WTC11 (cell line): ENCODE measurements around the gene IVNS1ABP. TPM values are rescaled to one million over a fixed set of nuclear protein-coding genes. Genes with fewer than 3 reads are reported as not detected.

Experiments
- ATAC-seq: fragments of 200-7000 bp; cut with Tn5 transposase; 2 replicates; pipeline ENCODE4 v1.10.0; 2021; ENCODE audit warnings: mild to moderate bottlenecking, moderate library complexity
- CTCF ChIA-PET: fragments of 300-600 bp; sonication (Branson Sonifier 250); formaldehyde crosslinking; loops from one replicate; lab custom pipeline; 2021; ENCODE audit warnings: antibody characterized with exemption; lab: Charles Lee
- POLR2A ChIA-PET: fragments of 350-600 bp; sonication (Branson Sonifier 250); formaldehyde crosslinking; loops from one replicate; lab custom pipeline; 2021; ENCODE audit warnings: antibody characterized with exemption; lab: Charles Lee
- DNase-seq: peaks from one replicate; pipeline ENCODE4 v3.0.0; 2021; ENCODE audit warnings: low spot score
- H3K27ac Mint-ChIP-seq: 2 replicates; pipeline ENCODE4 v1.8.0; 2021; ENCODE audit warnings: mixed read lengths
- H3K27me3 Mint-ChIP-seq: 2 replicates; pipeline ENCODE4 v1.8.0; 2021; ENCODE audit warnings: low read depth, mild to moderate bottlenecking, moderate library complexity, mixed read lengths
- H3K36me3 Mint-ChIP-seq: 2 replicates; pipeline ENCODE4 v1.8.0; 2021; ENCODE audit warnings: mixed read lengths
- H3K4me1 Mint-ChIP-seq: 2 replicates; pipeline ENCODE4 v1.8.0; 2022; ENCODE audit warnings: mixed read lengths
- H3K4me3 Mint-ChIP-seq: 2 replicates; pipeline ENCODE4 v1.8.0; 2021; ENCODE audit warnings: mild to moderate bottlenecking, moderate library complexity, mixed read lengths
- H3K9me3 Mint-ChIP-seq: 2 replicates; pipeline ENCODE4 v1.8.0; 2021; ENCODE audit warnings: mixed read lengths
- ATF1 ChIP-seq: sonication (generic); formaldehyde crosslinking; IDR thresholded peaks from 2 replicates; pipeline ENCODE4 v1.8.1; 2023; ENCODE audit warnings: mild to moderate bottlenecking, moderate library complexity, missing genetic modification reagents
- CBFB ChIP-seq: sonication (generic); formaldehyde crosslinking; IDR thresholded peaks from 2 replicates; pipeline ENCODE4 v1.8.1; 2022; ENCODE audit warnings: mild to moderate bottlenecking, low read depth, missing genetic modification reagents
- CREB1 ChIP-seq: sonication (generic); formaldehyde crosslinking; IDR thresholded peaks from 2 replicates; pipeline ENCODE4 v1.8.0; 2023; ENCODE audit warnings: mild to moderate bottlenecking, missing genetic modification reagents
- FOXJ3 ChIP-seq: sonication (generic); formaldehyde crosslinking; IDR thresholded peaks from 2 replicates; pipeline ENCODE4 v1.9.0; 2021; ENCODE audit warnings: missing genetic modification reagents, mild to moderate bottlenecking, borderline replicate concordance
- FOXK1 ChIP-seq: sonication (generic); formaldehyde crosslinking; IDR thresholded peaks from 2 replicates; pipeline ENCODE4 v1.8.0; 2022; ENCODE audit warnings: mild to moderate bottlenecking, moderate library complexity, missing genetic modification reagents
- GTF2I ChIP-seq: fragments of 250-450 bp; sonication (Bioruptor Pico); conservative IDR thresholded peaks from 2 replicates; pipeline ENCODE4 v1.4.0; 2021; ENCODE audit warnings: mild to moderate bottlenecking
- MXD4 ChIP-seq: fragments of 250-450 bp; sonication (Bioruptor Pico); IDR thresholded peaks from 2 replicates; pipeline ENCODE4 v1.8.0; 2021; ENCODE audit warnings: mild to moderate bottlenecking, moderate library complexity, borderline replicate concordance
- NFE2L1 ChIP-seq: sonication (generic); formaldehyde crosslinking; IDR thresholded peaks from 2 replicates; pipeline ENCODE4 v1.8.1; 2023; ENCODE audit warnings: missing genetic modification reagents
- NR1H2 ChIP-seq: sonication (generic); formaldehyde crosslinking; IDR thresholded peaks from 2 replicates; pipeline ENCODE4 v1.9.0; 2021; ENCODE audit warnings: mild to moderate bottlenecking, moderate library complexity, missing genetic modification reagents
- NR3C1 ChIP-seq: sonication (generic); formaldehyde crosslinking; conservative IDR thresholded peaks from 2 replicates; pipeline ENCODE4 v1.8.1; 2023; ENCODE audit warnings: low read depth, mild to moderate bottlenecking, missing genetic modification reagents
- PRRX2 ChIP-seq: fragments of 250-450 bp; sonication (Bioruptor Pico); IDR thresholded peaks from 2 replicates; pipeline ENCODE4 v1.8.0; 2021; ENCODE audit warnings: mild to moderate bottlenecking
- RELA ChIP-seq: sonication (generic); formaldehyde crosslinking; IDR thresholded peaks from 2 replicates; pipeline ENCODE4 v1.8.1; 2022; ENCODE audit warnings: missing genetic modification reagents, mild to moderate bottlenecking, borderline replicate concordance
- SMAD3 ChIP-seq: sonication (generic); formaldehyde crosslinking; IDR thresholded peaks from 2 replicates; pipeline ENCODE4 v1.8.0; 2022; ENCODE audit warnings: missing genetic modification reagents, mild to moderate bottlenecking, borderline replicate concordance
- TEAD1 ChIP-seq: sonication (generic); formaldehyde crosslinking; IDR thresholded peaks from 2 replicates; pipeline ENCODE4 v1.8.0; 2022; ENCODE audit warnings: mild to moderate bottlenecking, missing genetic modification reagents
- ZNF232 ChIP-seq: sonication (generic); formaldehyde crosslinking; IDR thresholded peaks from 2 replicates; pipeline ENCODE4 v1.8.0; 2022; ENCODE audit warnings: mild to moderate bottlenecking, missing genetic modification reagents
- ZNF263 ChIP-seq: sonication (generic); formaldehyde crosslinking; IDR thresholded peaks from 2 replicates; pipeline ENCODE4 v1.8.1; 2022; ENCODE audit warnings: low read depth, mild to moderate bottlenecking, moderate library complexity, missing genetic modification reagents
- ZNF396 ChIP-seq: fragments of 250-450 bp; sonication (Bioruptor Pico); IDR thresholded peaks from 2 replicates; pipeline ENCODE4 v1.8.0; 2021; ENCODE audit warnings: mild to moderate bottlenecking, moderate library complexity, borderline replicate concordance
- total RNA-seq: library from RNA; stranded (reverse); gene quantifications from 3 replicates; pipeline ENCODE4 v1.2.3, GENCODE V29; 2021
- TF ChIP-seq, protein P1 (sequence below): sonication (generic); formaldehyde crosslinking; IDR thresholded peaks from 2 replicates; pipeline ENCODE4 v1.8.1; 2022; ENCODE audit warnings: low read depth, missing genetic modification reagents, borderline replicate concordance
- TF ChIP-seq, protein P2 (sequence below): sonication (generic); formaldehyde crosslinking; IDR thresholded peaks from 2 replicates; pipeline ENCODE4 v1.8.1; 2023; ENCODE audit warnings: mild to moderate bottlenecking, missing genetic modification reagents
- TF ChIP-seq, protein P3 (sequence below): fragments of 250-450 bp; sonication (Bioruptor Pico); IDR thresholded peaks from 2 replicates; pipeline ENCODE4 v1.9.0; 2021; ENCODE audit warnings: mild to moderate bottlenecking
- TF ChIP-seq, protein P4 (sequence below): sonication (generic); formaldehyde crosslinking; IDR thresholded peaks from 2 replicates; pipeline ENCODE4 v1.8.1; 2023; ENCODE audit warnings: mild to moderate bottlenecking, missing genetic modification reagents, moderate library complexity
- TF ChIP-seq, protein P5 (sequence below): sonication (generic); formaldehyde crosslinking; IDR thresholded peaks from 2 replicates; pipeline ENCODE4 v1.8.1; 2023; ENCODE audit warnings: mild to moderate bottlenecking, moderate library complexity, missing genetic modification reagents
- TF ChIP-seq, protein P6 (sequence below): fragments of 200-600 bp; IDR thresholded peaks from 2 replicates; pipeline ENCODE4 v1.8.0; 2022; ENCODE audit warnings: antibody characterized with exemption
- TF ChIP-seq, protein P7 (sequence below): sonication (generic); formaldehyde crosslinking; IDR thresholded peaks from 2 replicates; pipeline ENCODE4 v1.8.0; 2023; ENCODE audit warnings: mild to moderate bottlenecking, missing genetic modification reagents

Gene IVNS1ABP
- total RNA-seq, 1 experiment from 2014 or later = 159 TPM

DNA sequence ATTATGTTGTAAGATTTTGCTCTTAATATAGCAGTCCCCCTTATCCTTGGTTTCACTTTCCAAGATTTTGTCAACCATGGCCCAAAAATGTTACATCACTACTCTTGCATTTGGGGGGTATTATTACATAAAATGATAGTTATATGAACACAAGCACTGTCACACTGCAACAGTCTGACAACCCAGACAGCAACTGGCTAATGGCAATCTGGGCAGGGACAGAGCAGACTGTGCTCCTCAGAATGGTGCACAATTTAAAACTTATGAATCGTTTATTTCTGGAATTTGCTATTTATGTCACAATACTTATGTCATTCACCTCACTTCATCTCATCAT is 2.1 kb upstream of the IVNS1ABP start (continued):
- TF ChIP-seq, protein P1, sequence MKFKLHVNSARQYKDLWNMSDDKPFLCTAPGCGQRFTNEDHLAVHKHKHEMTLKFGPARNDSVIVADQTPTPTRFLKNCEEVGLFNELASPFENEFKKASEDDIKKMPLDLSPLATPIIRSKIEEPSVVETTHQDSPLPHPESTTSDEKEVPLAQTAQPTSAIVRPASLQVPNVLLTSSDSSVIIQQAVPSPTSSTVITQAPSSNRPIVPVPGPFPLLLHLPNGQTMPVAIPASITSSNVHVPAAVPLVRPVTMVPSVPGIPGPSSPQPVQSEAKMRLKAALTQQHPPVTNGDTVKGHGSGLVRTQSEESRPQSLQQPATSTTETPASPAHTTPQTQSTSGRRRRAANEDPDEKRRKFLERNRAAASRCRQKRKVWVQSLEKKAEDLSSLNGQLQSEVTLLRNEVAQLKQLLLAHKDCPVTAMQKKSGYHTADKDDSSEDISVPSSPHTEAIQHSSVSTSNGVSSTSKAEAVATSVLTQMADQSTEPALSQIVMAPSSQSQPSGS (CRISPR knock-in tag) = no peak
- no peak for TF ChIP-seq NR3C1 (CRISPR knock-in tag)
- no peak for TF ChIP-seq FOXK1 (CRISPR knock-in tag)
- TF ChIP-seq, protein P2, sequence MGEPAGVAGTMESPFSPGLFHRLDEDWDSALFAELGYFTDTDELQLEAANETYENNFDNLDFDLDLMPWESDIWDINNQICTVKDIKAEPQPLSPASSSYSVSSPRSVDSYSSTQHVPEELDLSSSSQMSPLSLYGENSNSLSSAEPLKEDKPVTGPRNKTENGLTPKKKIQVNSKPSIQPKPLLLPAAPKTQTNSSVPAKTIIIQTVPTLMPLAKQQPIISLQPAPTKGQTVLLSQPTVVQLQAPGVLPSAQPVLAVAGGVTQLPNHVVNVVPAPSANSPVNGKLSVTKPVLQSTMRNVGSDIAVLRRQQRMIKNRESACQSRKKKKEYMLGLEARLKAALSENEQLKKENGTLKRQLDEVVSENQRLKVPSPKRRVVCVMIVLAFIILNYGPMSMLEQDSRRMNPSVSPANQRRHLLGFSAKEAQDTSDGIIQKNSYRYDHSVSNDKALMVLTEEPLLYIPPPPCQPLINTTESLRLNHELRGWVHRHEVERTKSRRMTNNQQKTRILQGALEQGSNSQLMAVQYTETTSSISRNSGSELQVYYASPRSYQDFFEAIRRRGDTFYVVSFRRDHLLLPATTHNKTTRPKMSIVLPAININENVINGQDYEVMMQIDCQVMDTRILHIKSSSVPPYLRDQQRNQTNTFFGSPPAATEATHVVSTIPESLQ (CRISPR knock-in tag) = no peak
- no peak for TF ChIP-seq CBFB (CRISPR knock-in tag)
- TF ChIP-seq FOXJ3 = no peak
- TF ChIP-seq, protein P3, sequence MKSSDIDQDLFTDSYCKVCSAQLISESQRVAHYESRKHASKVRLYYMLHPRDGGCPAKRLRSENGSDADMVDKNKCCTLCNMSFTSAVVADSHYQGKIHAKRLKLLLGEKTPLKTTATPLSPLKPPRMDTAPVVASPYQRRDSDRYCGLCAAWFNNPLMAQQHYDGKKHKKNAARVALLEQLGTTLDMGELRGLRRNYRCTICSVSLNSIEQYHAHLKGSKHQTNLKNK (CRISPR knock-in tag) = no peak
- TF ChIP-seq CREB1 (CRISPR knock-in tag) = no peak

DNA sequence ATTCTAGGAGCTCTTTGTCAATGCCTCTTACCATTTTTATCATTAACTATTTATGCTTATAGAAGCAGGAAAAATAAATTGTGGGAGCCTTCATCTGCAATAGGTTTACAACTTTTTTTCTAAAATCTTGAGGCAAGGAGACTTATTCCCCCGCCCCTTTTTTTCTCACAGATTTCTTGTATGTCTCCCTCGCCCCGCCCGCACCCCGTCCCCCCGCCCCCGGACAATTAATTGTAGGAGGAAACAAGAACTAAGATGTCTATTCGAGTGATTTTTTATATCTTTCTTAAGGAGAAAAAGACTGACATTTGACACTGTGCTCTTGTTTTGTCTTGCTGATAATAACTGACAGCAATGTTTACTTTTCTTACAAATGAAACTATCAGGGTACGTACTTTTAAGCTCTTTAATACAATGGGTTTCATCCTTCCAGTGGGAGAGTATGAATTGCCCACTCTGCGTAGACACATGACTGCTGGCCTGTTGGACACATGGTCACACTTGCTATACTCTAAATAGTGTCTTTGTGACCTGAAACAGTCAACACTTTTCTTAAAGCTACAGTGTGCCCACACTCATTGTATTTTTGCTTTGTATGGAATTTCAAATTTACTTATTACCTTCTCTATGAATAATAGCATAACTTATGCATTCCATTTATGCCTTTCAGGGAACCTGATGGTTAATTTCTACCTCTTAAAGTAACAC is 1.5 kb upstream of the IVNS1ABP start:
- peaks cover 20% of the 10 kb centered on the region for H3K9me3 Mint-ChIP-seq
- ChIA-PET CTCF (interaction anchor here (0.6 to 2.9 kb wide), 4 partner anchors 32 to 277 kb away, joined by 3 to 31 read pairs (median 14); no protein-coding TSS in a partner anchor), POLR2A (no interaction called here)
- ATAC-seq (no peak), DNase-seq (no peak)
- H3K27me3 Mint-ChIP-seq = no peaks in the 10 kb centered on the region
- H3K36me3 Mint-ChIP-seq = peaks cover 33% of the 10 kb centered on the region
- peak overlapping the region; percentile 93 for H3K4me3 Mint-ChIP-seq
- H3K27ac Mint-ChIP-seq = peak overlapping the region; percentile 94; the same call in 1 of the 2 replicates
- peaks cover 38% of the 10 kb centered on the region for H3K4me1 Mint-ChIP-seq
- TF ChIP-seq ZNF396 = no peak
- TF ChIP-seq NR1H2 (CRISPR knock-in tag) = no peak
- TF ChIP-seq, protein P4, sequence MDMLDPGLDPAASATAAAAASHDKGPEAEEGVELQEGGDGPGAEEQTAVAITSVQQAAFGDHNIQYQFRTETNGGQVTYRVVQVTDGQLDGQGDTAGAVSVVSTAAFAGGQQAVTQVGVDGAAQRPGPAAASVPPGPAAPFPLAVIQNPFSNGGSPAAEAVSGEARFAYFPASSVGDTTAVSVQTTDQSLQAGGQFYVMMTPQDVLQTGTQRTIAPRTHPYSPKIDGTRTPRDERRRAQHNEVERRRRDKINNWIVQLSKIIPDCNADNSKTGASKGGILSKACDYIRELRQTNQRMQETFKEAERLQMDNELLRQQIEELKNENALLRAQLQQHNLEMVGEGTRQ (CRISPR knock-in tag) = no peak
- TF ChIP-seq GTF2I (CRISPR knock-in tag) = no peak
- TF ChIP-seq, protein P5, sequence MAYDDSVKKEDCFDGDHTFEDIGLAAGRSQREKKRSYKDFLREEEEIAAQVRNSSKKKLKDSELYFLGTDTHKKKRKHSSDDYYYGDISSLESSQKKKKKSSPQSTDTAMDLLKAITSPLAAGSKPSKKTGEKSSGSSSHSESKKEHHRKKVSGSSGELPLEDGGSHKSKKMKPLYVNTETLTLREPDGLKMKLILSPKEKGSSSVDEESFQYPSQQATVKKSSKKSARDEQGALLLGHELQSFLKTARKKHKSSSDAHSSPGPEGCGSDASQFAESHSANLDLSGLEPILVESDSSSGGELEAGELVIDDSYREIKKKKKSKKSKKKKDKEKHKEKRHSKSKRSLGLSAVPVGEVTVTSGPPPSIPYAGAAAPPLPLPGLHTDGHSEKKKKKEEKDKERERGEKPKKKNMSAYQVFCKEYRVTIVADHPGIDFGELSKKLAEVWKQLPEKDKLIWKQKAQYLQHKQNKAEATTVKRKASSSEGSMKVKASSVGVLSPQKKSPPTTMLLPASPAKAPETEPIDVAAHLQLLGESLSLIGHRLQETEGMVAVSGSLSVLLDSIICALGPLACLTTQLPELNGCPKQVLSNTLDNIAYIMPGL (CRISPR knock-in tag) = no peak
- no peak for TF ChIP-seq TEAD1 (CRISPR knock-in tag)
- TF ChIP-seq, protein P6, sequence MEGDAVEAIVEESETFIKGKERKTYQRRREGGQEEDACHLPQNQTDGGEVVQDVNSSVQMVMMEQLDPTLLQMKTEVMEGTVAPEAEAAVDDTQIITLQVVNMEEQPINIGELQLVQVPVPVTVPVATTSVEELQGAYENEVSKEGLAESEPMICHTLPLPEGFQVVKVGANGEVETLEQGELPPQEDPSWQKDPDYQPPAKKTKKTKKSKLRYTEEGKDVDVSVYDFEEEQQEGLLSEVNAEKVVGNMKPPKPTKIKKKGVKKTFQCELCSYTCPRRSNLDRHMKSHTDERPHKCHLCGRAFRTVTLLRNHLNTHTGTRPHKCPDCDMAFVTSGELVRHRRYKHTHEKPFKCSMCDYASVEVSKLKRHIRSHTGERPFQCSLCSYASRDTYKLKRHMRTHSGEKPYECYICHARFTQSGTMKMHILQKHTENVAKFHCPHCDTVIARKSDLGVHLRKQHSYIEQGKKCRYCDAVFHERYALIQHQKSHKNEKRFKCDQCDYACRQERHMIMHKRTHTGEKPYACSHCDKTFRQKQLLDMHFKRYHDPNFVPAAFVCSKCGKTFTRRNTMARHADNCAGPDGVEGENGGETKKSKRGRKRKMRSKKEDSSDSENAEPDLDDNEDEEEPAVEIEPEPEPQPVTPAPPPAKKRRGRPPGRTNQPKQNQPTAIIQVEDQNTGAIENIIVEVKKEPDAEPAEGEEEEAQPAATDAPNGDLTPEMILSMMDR = no peak
- no peak for TF ChIP-seq NR3C1 (CRISPR knock-in tag)
- TF ChIP-seq, protein P7, sequence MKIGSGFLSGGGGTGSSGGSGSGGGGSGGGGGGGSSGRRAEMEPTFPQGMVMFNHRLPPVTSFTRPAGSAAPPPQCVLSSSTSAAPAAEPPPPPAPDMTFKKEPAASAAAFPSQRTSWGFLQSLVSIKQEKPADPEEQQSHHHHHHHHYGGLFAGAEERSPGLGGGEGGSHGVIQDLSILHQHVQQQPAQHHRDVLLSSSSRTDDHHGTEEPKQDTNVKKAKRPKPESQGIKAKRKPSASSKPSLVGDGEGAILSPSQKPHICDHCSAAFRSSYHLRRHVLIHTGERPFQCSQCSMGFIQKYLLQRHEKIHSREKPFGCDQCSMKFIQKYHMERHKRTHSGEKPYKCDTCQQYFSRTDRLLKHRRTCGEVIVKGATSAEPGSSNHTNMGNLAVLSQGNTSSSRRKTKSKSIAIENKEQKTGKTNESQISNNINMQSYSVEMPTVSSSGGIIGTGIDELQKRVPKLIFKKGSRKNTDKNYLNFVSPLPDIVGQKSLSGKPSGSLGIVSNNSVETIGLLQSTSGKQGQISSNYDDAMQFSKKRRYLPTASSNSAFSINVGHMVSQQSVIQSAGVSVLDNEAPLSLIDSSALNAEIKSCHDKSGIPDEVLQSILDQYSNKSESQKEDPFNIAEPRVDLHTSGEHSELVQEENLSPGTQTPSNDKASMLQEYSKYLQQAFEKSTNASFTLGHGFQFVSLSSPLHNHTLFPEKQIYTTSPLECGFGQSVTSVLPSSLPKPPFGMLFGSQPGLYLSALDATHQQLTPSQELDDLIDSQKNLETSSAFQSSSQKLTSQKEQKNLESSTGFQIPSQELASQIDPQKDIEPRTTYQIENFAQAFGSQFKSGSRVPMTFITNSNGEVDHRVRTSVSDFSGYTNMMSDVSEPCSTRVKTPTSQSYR (CRISPR knock-in tag) = no peak
- no peak for TF ChIP-seq PRRX2 (CRISPR knock-in tag)
- no peak for TF ChIP-seq ZNF232 (CRISPR knock-in tag)
- no peak for TF ChIP-seq NFE2L1 (CRISPR knock-in tag)
- TF ChIP-seq ATF1 = no peak
- no peak for TF ChIP-seq ZNF263 (CRISPR knock-in tag)
- no peak for TF ChIP-seq RELA (CRISPR knock-in tag)
- no peak for TF ChIP-seq SMAD3
- no peak for TF ChIP-seq MXD4 (CRISPR knock-in tag)
